Suppressor macrophage treated with lipopolysaccharide for 4 hours (primary cell): ENCODE results near the gene SPN.
"Not testable (repeated sequence)": the region's sequence is repeated elsewhere in the genome, so short reads cannot be mapped to it uniquely, and the experiment has no call there.

Experiments used
- DNase-seq: peaks from one replicate; pipeline ENCODE4 v3.0.0-alpha.2; 2020

Gene SPN

GRCh38 chr16:29707160-29707559, 44.1 kb downstream of the SPN start:
- DNase-seq = not testable (repeated sequence)

DNA sequence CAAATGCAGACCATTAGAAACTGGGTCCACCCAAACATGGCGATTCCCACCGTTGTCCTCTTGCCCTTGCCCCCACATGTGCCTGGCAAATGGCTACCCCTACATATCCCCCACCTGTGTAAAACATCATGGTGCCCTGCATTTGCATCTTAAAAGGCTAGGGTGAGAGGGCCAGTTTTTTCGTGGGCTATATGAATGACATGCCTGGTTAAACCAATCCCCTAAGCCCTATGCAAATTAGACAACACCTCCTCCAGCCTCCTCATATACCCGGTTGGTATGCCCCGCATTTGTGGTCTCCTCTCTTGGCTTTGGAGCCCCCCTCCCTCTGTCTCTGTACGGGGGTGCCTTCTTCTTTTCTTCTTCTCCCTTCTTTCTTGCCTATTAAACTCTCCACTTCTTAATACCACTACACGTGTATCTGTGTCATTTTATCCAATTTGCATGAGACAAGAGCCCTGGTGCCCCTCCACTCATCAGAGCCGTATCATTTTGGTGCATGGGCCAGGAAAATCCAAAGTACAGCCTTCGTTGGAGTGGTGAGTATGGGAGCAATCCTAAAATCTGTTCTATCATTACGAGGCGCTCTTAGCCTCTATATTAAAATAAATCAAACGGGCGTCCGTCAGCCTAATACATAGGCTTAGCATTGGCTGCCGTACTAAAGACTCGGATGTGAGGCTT, 46.0 kb downstream of the SPN start:
- no peak for DNase-seq

DNA sequence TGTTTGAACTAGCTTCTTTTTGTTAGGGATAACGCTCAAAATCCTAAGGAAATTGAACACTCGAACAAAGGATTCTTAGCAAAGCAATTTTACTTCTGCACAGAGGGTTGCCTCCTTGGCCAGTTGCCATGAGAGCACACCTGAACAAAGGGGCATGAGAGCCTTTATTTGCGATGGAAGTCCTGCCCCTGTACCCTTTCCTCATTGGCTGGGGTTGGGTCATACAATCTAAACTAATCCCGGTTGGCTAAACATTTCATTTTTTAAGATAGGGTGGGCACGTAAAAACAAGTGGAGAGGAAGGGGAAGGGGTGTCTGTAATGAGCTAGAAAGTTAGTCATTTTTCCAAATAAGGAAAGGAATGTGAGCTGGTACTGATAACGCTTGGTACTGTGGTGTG, 46.6 kb downstream of the SPN start:
- DNase-seq = not testable (repeated sequence)

DNA sequence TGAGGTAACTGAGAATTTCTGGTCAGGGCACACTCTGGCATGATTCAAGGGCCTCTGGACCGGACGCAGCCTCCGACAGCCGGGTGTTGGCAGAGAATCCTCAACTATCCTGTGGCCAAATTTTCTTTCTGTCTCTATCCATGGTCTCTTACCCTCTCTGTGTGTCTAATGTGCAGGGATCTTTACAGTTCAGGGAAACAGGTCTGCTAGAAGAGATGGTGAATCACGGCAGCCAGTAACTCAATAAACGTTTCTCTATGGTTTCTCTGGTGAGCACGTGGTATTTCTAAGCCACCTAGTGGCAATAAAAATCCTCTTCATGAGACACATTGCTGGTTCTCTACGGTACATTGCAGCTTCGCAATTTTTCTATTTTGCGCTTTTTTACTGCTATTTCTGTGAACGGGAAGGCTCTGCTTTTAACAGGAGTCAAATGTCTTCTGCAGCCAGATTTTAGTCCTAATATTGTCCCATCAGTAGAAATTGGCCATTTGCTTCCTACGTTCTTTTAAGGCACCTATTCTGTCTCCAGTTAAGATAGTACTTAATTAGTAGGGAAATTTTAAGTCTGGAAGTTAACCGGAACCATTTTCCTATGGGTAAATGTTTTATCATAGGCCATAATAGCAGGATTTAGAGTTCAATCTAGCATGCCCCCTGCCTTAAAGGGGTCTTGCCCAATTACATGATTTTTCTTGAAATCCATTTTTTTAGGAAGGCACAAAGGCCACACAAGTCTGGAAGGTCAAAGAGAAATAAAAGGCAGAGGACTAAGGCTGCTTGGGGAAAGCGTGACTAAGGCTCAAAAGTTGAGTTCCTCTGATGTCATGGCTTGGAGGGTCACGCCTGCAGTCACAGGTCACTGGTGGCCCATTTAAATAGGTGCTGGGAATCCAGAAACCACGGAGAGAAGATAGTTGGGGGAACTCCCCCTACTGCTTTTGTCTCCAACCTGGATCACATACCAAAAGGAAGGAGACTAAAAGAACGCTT, 47.5 kb downstream of the SPN start:
- peak; percentile 72 for DNase-seq

- DNase-seq = no peak
Measured at GRCh38 chr16:29712809-29713208, 49.8 kb downstream of the SPN start.

DNA sequence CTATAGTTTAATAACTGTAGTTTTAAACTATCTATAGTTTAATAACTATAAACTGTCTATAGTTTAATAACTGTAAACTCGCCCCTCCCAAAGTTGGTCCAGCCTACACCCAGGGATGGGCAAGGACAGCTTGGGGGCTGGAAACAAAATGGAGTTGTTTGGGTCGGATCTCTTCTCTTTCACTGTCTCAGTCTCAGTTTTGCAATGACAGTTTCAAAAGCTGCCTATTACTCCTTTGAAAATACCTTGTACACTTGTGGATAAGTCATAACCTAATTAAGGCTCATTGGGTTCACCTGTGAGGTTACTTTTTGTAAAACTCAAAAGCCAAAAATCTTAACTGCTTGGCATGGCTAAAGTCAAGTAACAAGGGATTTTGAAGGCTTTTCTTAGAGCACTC, 51.3 kb downstream of the SPN start:
- DNase-seq = no peak

DNA sequence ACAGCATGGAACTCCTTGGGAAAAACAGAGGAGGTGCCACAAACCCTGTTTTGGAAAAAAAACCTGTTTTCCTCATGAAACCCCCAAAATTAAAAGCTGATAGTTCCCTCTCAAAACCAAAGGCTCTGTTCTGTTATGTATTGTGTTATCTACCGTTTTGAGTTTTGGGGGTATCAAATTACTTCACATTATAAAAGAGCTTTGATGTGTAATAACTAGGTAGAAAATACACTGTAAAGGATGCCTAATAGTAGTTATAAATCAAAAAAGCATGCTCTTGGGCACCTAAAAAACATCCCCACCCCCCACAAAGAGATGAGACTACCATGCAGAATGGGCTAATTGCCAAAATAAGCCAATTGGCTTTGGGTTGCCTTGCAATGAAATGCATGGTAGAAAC, 51.9 kb downstream of the SPN start:
- DNase-seq = no peak

DNA sequence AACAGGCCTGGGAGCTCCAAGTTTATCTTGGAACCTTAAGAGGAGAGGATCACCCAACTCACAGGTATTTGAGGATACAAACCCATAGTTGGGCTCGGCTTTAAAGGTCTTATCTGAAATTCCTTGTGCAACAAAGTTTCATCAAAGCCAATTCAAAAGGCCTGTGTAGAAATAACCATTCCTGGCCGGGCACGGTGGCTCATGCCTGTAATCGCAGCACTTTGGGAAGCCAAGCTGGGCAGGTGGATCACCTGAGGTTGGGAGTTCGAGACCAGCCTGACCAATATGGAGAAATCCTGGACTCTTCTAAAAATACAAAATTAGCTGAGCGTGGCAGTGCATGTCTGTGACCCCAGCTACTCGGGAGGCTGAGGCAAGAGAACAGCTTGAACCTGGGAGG, 54.1 kb downstream of the SPN start:
- DNase-seq = no peak

GRCh38 chr16:29719063-29719462, 56.0 kb downstream of the SPN start:
- no peak for DNase-seq
